Measurements from ENCODE around the gene STK33.

Gene STK33

DNA sequence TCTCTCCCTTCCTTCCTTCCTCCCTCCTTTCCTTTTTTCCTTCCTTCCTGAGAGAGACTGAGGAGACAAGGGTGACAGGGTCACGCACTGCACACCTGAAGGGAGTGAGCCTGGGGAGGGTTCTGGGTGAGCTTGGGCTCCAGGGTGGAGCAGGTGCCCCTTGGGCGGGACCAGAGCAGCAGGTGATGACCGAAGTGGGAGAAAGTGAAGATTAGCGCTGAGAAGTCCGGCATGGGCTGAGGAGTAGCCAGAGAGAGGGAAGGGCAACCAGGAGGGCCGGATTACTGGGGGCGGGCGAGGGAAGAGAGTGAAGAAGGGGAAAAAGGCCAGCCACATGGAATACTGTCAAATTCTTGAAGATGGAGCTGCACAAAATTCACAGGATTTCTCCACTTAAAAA is 231.1 kb downstream of the STK33 start:
- no peaks in the 10 kb centered on the region for H3K36me3 ChIP-seq (ENCODE audit: insufficient read depth, low read length)
- no peak overlapping the region for H2AFZ ChIP-seq (ENCODE audit: low read length)
- no peaks in the 10 kb centered on the region for H4K20me1 ChIP-seq (ENCODE audit: insufficient read depth, low read length)
- no peaks in the 10 kb centered on the region for H3F3A ChIP-seq (ENCODE audit: insufficient read depth, low read length)
- no peak overlapping the region for H3K9ac ChIP-seq (ENCODE audit: low read length)
- no peaks in the 10 kb centered on the region for H3K9me3 ChIP-seq (ENCODE audit: low read length)
- H3K4me3 ChIP-seq (ENCODE audit: low read depth, low read length, poor library complexity, severe bottlenecking), result no peak overlapping the region
- H3K4me1 ChIP-seq (ENCODE audit: insufficient read depth, low read length, severe bottlenecking), result no peaks in the 10 kb centered on the region
- no peak overlapping the region for H3K4me2 ChIP-seq (ENCODE audit: low read length)
- no peaks in the 10 kb centered on the region for H3K79me2 ChIP-seq (ENCODE audit: insufficient read depth, low read length)
- no peak overlapping the region for H3K27ac ChIP-seq (ENCODE audit: low read depth, low read length, poor library complexity, severe bottlenecking)
- TF ChIP-seq, protein P1, sequence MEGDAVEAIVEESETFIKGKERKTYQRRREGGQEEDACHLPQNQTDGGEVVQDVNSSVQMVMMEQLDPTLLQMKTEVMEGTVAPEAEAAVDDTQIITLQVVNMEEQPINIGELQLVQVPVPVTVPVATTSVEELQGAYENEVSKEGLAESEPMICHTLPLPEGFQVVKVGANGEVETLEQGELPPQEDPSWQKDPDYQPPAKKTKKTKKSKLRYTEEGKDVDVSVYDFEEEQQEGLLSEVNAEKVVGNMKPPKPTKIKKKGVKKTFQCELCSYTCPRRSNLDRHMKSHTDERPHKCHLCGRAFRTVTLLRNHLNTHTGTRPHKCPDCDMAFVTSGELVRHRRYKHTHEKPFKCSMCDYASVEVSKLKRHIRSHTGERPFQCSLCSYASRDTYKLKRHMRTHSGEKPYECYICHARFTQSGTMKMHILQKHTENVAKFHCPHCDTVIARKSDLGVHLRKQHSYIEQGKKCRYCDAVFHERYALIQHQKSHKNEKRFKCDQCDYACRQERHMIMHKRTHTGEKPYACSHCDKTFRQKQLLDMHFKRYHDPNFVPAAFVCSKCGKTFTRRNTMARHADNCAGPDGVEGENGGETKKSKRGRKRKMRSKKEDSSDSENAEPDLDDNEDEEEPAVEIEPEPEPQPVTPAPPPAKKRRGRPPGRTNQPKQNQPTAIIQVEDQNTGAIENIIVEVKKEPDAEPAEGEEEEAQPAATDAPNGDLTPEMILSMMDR (IDR thresholded peaks at IDR 0.05; ENCODE audit: low read length), result no peak
- TF ChIP-seq EZH2 (IDR thresholded peaks at IDR 0.05; ENCODE audit: borderline replicate concordance, low read length), result no peak
- no peaks in the 10 kb centered on the region for H3K9me2 ChIP-seq (ENCODE audit: low read depth, low read length)
- H3K27me3 ChIP-seq (ENCODE audit: insufficient read depth, low read length), result peaks cover 3% of the 10 kb centered on the region; the same call in 1 of the 2 replicates

DNA sequence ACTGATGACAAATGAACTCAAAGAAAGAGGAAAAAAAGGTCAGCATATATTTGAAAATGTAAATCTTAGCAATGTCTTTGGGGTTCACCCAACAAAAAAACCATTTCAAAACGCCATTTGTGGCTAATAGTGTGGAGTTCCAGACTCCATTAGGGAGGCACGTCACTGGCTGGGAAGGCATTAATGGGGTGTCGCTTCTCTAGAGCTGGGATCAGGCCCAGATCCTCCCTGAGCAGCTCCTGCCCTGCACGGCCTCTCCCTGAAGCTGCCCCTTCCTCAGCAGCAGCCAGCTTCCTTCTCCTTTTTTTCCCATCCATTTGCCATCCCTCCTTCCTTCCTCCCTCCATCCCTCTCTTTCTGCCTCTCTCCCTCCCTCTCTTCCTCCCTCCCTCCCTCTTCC is 231.5 kb downstream of the STK33 start:
- H3F3A ChIP-seq (ENCODE audit: insufficient read depth, low read length), result no peaks in the 10 kb centered on the region
- no peak overlapping the region for H3K27ac ChIP-seq (ENCODE audit: low read depth, low read length, poor library complexity, severe bottlenecking)
- H4K20me1 ChIP-seq (ENCODE audit: insufficient read depth, low read length), result no peaks in the 10 kb centered on the region
- TF ChIP-seq, protein P1 (IDR thresholded peaks at IDR 0.05; ENCODE audit: low read length), result no peak
- TF ChIP-seq EZH2 (IDR thresholded peaks at IDR 0.05; ENCODE audit: borderline replicate concordance, low read length), result no peak
- H3K36me3 ChIP-seq (ENCODE audit: insufficient read depth, low read length), result no peaks in the 10 kb centered on the region
- no peaks in the 10 kb centered on the region for H3K4me1 ChIP-seq (ENCODE audit: insufficient read depth, low read length, severe bottlenecking)
- no peak overlapping the region for H2AFZ ChIP-seq (ENCODE audit: low read length)
- no peak overlapping the region for H3K4me3 ChIP-seq (ENCODE audit: low read depth, low read length, poor library complexity, severe bottlenecking)
- H3K9ac ChIP-seq (ENCODE audit: low read length), result no peak overlapping the region
- H3K79me2 ChIP-seq (ENCODE audit: insufficient read depth, low read length), result no peaks in the 10 kb centered on the region
- peaks cover 3% of the 10 kb centered on the region; the same call in 1 of the 2 replicates for H3K27me3 ChIP-seq (ENCODE audit: insufficient read depth, low read length)
- H3K4me2 ChIP-seq (ENCODE audit: low read length), result no peak overlapping the region
- no peaks in the 10 kb centered on the region for H3K9me2 ChIP-seq (ENCODE audit: low read depth, low read length)
- no peaks in the 10 kb centered on the region for H3K9me3 ChIP-seq (ENCODE audit: low read length)

DNA sequence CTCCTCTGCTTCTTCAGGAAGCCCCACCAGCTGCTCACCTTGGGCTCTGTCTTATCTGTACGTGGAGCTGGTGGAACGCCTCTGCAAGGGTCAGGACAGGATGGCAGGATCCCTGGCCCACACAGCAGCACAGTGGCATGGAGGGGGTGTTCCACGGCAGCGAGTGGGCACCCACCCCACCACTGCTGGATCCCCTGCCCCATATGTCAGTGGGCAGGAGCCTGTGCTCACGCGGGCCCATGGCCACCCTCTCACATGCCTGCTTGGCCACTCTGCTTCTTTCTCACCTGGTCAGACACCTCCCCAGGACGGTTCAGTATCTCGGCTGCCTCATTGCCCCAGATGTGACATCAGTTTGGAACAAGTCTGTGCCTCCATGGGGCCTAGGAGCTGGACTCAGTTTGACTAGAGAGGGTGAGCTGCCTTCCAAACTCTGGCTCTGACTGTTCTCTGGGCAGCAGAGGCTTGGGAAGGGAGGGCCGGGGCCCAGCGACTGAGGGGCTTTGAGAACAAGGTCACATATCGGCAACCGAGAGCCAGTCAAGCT is 232.3 kb downstream of the STK33 start:
- Histone ChIP-seq H3K27me3 (ENCODE audit: insufficient read depth, low read length) (peaks cover 3% of the 10 kb centered on the region; the same call in 1 of the 2 replicates), H4K20me1 (ENCODE audit: insufficient read depth, low read length) (no peaks in the 10 kb centered on the region), H3K79me2 (ENCODE audit: insufficient read depth, low read length) (no peaks in the 10 kb centered on the region), H3K9me3 (ENCODE audit: low read length) (no peaks in the 10 kb centered on the region), H3K9me2 (ENCODE audit: low read depth, low read length) (no peaks in the 10 kb centered on the region), H2AFZ (ENCODE audit: low read length) (no peak overlapping the region), H3K4me1 (ENCODE audit: insufficient read depth, low read length, severe bottlenecking) (no peaks in the 10 kb centered on the region), H3K27ac (ENCODE audit: low read depth, low read length, poor library complexity, severe bottlenecking) (no peak overlapping the region), H3K9ac (ENCODE audit: low read length) (no peak overlapping the region), H3K36me3 (ENCODE audit: insufficient read depth, low read length) (no peaks in the 10 kb centered on the region), H3K4me3 (ENCODE audit: low read depth, low read length, poor library complexity, severe bottlenecking) (no peak overlapping the region), H3K4me2 (ENCODE audit: low read length) (no peak overlapping the region), H3F3A (ENCODE audit: insufficient read depth, low read length) (no peaks in the 10 kb centered on the region)
- TF ChIP-seq, protein P1 (IDR thresholded peaks at IDR 0.05; ENCODE audit: low read length), result no peak
- TF ChIP-seq EZH2 (IDR thresholded peaks at IDR 0.05; ENCODE audit: borderline replicate concordance, low read length), result no peak
